GM18507 (cell line): ENCODE measurements around the gene FARP1.

ENCODE experiments used
- DNase-seq: peaks from one replicate; pipeline ENCODE4 v3.0.0; 2011; ENCODE audit warnings: low read depth; ENCODE audit not compliant: insufficient read length; ENCODE audit errors: extremely low spot score
- FAIRE-seq: peaks from 2 replicates; lab custom pipeline; 2011; peaks lifted over from hg19 to GRCh38; lab: Jason Lieb, UNC

The FARP1 gene, protein sequence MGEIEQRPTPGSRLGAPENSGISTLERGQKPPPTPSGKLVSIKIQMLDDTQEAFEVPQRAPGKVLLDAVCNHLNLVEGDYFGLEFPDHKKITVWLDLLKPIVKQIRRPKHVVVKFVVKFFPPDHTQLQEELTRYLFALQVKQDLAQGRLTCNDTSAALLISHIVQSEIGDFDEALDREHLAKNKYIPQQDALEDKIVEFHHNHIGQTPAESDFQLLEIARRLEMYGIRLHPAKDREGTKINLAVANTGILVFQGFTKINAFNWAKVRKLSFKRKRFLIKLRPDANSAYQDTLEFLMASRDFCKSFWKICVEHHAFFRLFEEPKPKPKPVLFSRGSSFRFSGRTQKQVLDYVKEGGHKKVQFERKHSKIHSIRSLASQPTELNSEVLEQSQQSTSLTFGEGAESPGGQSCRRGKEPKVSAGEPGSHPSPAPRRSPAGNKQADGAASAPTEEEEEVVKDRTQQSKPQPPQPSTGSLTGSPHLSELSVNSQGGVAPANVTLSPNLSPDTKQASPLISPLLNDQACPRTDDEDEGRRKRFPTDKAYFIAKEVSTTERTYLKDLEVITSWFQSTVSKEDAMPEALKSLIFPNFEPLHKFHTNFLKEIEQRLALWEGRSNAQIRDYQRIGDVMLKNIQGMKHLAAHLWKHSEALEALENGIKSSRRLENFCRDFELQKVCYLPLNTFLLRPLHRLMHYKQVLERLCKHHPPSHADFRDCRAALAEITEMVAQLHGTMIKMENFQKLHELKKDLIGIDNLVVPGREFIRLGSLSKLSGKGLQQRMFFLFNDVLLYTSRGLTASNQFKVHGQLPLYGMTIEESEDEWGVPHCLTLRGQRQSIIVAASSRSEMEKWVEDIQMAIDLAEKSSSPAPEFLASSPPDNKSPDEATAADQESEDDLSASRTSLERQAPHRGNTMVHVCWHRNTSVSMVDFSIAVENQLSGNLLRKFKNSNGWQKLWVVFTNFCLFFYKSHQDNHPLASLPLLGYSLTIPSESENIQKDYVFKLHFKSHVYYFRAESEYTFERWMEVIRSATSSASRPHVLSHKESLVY

DNA sequence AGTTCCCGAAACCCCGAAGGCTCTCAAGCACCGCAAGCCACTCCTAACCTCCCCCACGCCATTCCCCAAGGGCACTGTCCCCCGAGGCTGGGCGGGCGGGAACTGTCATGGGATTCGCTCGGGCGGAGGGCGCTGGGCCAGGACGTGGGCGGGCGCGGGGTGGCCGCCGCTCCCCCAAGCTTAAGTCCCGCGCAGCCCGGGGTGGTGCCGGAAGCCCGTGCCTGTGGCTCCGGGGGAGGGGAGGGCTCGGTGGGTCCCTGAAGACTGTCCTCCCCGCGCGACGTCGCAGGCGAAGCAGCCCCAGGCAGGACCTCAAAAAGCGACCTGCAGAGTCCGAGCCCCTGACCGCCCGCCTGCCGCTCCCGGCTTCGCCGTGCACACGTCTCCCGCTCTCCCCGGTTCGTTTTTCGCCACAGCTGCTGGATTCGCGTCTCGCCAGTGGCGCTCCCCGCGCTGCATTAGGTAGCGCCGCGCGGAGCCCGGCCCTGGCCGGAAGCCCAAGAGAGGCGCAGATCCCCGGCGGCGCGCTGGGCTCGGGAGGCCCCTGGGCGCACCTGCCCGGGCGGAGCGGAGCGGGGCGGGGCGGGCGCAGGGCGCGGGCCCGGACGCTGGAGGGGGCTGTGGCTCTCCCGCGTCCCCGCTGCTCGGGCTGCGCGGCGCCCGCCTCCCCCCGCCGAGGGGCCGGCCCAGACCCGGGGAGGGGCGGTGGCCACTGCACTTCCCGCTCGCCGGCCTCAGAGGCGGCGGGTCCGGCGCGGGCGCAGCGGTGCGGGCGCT lies at the start of gene FARP1:
Gene FARP1, plus strand, starts transcription at position 715 of the 777 bp plus-strand sequence. CDS start 70,149 bp downstream, outside the sequence.
- FAIRE-seq = no peak
- DNase-seq = no peak

GRCh38 chr13:98094678-98095266 lies 48.1 kb upstream of the FARP1 start:
- DNase-seq = no peak
- FAIRE-seq = no peak

- FAIRE-seq = no peak
- no peak for DNase-seq
Observed at GRCh38 chr13:98096059-98096458, 46.8 kb upstream of the FARP1 start.

DNA sequence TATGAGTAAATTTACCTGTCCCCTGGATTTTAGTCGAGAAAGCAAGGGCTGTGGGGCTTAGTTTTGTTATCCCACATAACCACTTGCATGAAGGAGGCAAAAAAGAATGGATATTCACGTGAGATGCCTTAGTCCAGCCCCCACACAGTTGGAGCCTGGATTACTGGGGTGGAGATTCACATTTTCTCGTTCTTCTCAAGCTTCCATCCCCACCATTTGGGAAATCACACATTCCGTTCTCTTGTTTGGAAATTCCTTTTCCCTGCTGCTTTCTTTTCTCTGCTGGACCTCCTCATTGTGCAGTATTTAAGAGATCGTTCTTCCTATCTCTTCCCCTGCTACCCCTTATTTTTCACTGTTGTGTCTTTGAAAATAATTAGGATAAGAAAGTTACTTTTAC lies 45.1 kb upstream of the FARP1 start:
- DNase-seq = no peak

GRCh38 chr13:98098516-98098915 lies 44.4 kb upstream of the FARP1 start:
- DNase-seq (no peak), FAIRE-seq (no peak)

More for the DNA sequence above, 45.1 kb upstream of the FARP1 start:
- FAIRE-seq = no peak

DNA sequence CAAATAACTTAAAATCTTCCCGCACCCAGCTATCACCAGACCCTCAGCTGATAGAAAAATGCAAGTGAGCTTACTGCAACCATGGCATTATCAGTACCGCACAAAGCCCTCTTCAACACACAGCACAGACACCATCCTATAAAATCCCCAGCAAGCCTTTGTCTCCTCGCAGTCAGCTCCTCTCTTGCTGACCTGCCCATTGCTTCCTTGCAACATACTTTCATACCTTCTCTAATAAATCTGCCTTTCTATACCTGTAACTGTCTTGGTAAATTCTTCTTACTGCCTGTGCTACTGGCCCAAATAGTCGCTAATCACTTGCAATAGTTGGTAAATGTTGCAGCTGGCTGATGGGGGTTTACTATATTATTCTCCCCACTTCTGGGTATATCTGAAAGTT lies 43.3 kb upstream of the FARP1 start:
- DNase-seq (no peak), FAIRE-seq (no peak)

DNA sequence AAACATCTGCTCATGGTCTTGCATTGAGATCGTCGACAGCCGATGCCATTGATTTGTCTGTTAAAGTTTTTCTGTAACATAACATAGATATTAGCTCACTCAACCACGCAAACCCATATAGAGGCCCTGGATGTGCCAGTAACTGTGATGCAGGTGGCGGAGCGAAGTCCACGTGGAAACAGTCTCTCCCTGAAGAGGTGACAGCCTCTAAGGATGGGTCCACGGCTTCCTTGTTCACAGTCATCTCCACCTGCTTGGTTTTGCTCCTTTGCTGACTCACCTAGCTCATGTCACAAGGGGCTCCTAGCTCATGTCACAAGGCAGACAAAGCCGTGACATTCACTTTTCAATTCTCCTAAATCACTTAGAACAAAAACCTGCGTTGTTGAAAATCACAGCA lies 42.4 kb upstream of the FARP1 start:
- FAIRE-seq (no peak), DNase-seq (no peak)

- DNase-seq (no peak), FAIRE-seq (no peak)
Observed at GRCh38 chr13:98103531-98103930, 39.4 kb upstream of the FARP1 start.

GRCh38 chr13:98103942-98104880 lies 38.7 kb upstream of the FARP1 start:
- no peak for FAIRE-seq
- no peak for DNase-seq

- no peak for DNase-seq
- FAIRE-seq = no peak
Observed at GRCh38 chr13:98105929-98106336, 37.0 kb upstream of the FARP1 start.

DNA sequence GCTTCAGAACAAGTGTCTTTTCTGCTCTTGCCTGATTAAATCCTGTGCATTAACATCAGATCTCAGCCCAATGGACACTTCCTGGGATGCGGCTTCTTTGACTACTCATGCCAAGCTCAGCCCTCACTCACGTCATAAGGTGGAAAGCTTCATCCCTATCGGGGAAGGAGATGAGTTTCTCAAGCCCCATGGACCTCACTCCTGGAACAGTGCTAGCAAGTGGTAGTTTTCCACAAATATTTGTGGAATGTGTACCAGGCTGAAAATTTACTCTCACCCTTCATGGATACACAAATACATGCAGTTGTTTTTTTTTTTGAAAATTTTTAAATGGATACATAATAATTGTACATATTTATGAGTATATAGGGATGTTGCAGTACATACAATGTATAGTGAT lies 34.6 kb upstream of the FARP1 start:
- no peak for FAIRE-seq
- DNase-seq = no peak

- DNase-seq = no peak
- FAIRE-seq = no peak
Observed at GRCh38 chr13:98109226-98109853, 33.6 kb upstream of the FARP1 start.

- no peak for FAIRE-seq
- DNase-seq = no peak
Observed at GRCh38 chr13:98110749-98111148, 32.1 kb upstream of the FARP1 start.

DNA sequence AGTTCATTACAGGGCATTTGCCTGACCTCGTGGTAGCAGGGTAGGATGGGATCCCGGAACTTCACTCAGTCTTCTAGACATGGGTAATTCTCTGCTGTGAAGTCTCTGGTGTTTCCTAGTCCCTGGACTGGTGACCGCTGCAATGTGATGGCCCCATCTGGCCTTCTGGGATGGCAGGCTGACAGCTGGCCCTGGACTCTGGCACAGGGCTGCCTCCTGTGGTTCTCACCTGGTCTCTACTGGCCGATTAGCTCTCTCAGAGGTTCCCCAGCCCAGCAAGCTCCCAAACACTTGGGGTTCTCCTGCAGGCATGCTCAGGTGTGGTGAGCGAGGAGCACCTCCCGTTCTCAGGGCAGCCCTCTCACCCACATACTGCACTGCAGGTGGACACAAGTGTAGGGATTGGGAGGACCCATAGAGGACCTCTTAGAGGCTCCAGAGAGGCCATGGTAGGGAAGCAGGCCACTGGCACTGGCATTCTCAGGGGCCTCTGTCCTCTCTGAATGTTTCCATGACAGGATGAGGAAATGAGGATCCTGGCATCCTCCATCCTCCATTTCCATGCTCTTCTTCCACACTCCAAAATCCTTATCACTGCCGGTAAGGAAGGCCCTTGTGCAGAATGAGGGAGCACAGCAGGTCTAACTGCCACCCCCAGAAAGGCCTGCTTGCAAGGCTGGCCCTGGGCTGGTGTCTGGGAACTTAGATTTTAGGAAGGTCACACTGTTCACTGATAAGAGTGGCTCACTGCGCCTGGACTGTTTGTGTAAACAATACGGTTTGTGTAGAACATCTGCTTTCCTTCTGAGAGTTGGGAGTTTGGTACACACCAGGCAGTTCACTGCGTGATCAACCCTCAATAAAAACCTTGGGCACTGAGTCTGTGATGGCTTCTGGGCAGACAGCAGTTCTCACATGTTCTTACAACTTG lies 31.5 kb upstream of the FARP1 start:
- DNase-seq (no peak), FAIRE-seq (no peak)

GRCh38 chr13:98112456-98112855 lies 30.4 kb upstream of the FARP1 start:
- DNase-seq (no peak), FAIRE-seq (no peak)

DNA sequence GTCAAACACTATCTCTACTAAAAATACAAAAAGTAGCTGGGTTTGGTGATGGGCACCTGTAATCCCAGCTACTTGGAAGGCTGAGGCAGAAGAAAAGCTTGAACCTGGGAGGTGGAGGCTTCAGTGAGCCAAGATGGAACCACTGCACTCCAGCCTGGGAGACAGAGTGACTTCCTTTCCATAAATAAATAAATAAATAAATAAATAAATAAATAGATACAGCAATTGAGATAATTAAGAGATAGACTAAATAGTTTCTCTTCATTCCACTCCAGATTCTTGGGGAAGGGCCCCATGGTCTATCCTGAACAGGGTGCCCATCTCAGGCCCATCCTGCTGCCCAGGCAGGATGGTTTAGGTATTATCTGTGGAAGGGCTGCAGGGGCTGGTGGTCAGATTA lies 24.0 kb upstream of the FARP1 start:
- no peak for FAIRE-seq

DNA sequence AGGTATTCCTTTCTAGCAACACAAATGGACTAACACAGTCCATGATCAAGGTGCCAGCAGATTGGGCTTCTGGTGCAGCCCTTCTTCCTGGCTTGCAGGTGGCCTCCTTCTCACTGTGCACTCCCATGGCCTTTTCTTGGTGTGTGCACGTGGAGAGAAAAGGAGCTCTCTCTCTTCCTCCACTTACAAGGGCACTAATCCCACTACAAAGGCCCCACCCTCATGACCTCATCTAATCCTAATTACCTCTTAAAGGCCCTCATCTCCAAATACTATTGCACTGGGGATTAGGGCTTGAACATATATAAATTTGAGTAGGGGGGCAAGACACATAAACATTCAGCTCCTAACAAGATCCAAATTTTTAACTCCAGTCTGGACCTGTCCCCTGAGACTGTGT lies 19.7 kb upstream of the FARP1 start:
- DNase-seq = no peak
- FAIRE-seq = no peak

More for the DNA sequence above, 24.0 kb upstream of the FARP1 start:
- DNase-seq = no peak
